Measurements from ENCODE around the gene ASB6.

- TF ChIP-seq CTCF (IDR thresholded peaks at IDR 0.05) (no peak), POLR2A (IDR thresholded peaks at IDR 0.05) (no peak)
Measured at GRCh38 chr9:129620669-129621295, 21.2 kb downstream of the ASB6 start, which contains the start of gene C9orf50.

Data from right lobe of liver (tissue), 4 donors.